Bronchial epithelial cell (primary cell): Measurements from ENCODE around the gene PDZD4. TPM values are rescaled to one million over a fixed set of nuclear protein-coding genes. Genes with fewer than 3 reads are reported as not detected.

Experiments used
- DNase-seq: peaks from one replicate; pipeline ENCODE4 v3.0.0-alpha.2; 2010; ENCODE audit warnings: low read depth
- FAIRE-seq: peaks from 2 replicates; lab custom pipeline; 2011; peaks lifted over from hg19 to GRCh38; lab: Jason Lieb, UNC
- H3K27me3 ChIP-seq: 2 replicates; pipeline ENCODE4 v1.5.1; 2011; ENCODE audit warnings: low read length; ENCODE audit not compliant: control insufficient read depth, insufficient read depth
- H3K36me3 ChIP-seq: 2 replicates; pipeline ENCODE4 v1.5.1; 2011; ENCODE audit warnings: low read length; ENCODE audit not compliant: control insufficient read depth, insufficient read depth
- H3K4me3 ChIP-seq: 2 replicates; pipeline ENCODE4 v1.5.1; 2011; ENCODE audit warnings: mild to moderate bottlenecking, low read depth, low read length, control low read depth
- total RNA-seq: library from RNA; depleted of rRNA; stranded (reverse); fragments of >200 nt; gene quantifications from 2 replicates; pipeline ENCODE4 v1.2.1, GENCODE V29; 2014
- TF ChIP-seq, protein P1 (sequence below): IDR thresholded peaks from 2 replicates; pipeline ENCODE4 v1.5.1; 2011; ENCODE audit warnings: mild to moderate bottlenecking, moderate library complexity, low read length, control low read depth, inconsistent platforms; ENCODE audit not compliant: insufficient read depth, severe bottlenecking

PDZD4 gene
- total RNA-seq, 1 donor from 2014 or later, result under 0.01 TPM

DNA sequence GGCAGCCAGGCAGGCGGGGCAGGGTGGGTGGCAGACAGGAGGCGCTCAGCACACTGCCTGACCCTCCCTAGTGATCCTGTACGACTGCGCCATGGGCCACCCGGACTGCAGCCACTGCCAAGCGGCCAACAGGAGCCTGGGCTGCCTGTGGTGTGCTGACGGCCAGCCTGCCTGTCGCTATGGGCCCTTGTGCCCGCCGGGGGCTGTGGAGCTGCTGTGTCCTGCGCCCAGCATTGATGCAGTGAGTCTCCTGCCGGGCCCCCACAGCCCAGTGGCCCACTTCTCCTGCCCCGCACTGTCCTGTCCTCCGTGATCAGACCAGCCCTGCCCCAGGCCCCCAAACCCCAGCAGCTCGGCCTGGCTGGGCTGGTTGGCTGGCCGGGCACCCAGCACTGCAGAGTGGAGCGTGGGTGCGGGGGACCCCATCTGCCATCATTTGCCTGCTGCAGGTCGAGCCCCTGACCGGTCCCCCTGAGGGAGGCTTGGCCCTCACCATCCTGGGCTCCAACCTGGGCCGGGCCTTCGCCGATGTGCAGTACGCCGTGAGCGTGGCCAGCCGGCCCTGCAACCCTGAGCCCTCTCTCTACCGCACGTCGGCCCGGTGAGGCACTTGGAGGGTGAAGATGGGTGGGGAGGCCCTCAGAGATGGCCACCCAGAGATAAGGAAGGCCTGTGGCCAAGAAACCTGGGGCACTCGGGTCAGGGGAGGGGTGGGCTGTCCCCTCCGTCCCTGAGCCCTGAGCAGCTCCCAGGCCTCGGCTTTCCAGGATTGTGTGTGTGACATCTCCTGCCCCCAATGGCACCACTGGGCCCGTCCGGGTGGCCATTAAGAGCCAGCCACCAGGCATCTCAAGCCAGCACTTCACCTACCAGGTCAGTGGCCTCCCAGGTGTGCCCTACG, 58.7 kb downstream of the PDZD4 start:
- H3K27me3 ChIP-seq, result no peaks in the 10 kb centered on the region
- DNase-seq, result no peak
- TF ChIP-seq, protein P1, sequence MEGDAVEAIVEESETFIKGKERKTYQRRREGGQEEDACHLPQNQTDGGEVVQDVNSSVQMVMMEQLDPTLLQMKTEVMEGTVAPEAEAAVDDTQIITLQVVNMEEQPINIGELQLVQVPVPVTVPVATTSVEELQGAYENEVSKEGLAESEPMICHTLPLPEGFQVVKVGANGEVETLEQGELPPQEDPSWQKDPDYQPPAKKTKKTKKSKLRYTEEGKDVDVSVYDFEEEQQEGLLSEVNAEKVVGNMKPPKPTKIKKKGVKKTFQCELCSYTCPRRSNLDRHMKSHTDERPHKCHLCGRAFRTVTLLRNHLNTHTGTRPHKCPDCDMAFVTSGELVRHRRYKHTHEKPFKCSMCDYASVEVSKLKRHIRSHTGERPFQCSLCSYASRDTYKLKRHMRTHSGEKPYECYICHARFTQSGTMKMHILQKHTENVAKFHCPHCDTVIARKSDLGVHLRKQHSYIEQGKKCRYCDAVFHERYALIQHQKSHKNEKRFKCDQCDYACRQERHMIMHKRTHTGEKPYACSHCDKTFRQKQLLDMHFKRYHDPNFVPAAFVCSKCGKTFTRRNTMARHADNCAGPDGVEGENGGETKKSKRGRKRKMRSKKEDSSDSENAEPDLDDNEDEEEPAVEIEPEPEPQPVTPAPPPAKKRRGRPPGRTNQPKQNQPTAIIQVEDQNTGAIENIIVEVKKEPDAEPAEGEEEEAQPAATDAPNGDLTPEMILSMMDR, result no peak
- no peak for FAIRE-seq
- H3K4me3 ChIP-seq, result no peak overlapping the region
- peaks cover 12% of the 10 kb centered on the region for H3K36me3 ChIP-seq

DNA sequence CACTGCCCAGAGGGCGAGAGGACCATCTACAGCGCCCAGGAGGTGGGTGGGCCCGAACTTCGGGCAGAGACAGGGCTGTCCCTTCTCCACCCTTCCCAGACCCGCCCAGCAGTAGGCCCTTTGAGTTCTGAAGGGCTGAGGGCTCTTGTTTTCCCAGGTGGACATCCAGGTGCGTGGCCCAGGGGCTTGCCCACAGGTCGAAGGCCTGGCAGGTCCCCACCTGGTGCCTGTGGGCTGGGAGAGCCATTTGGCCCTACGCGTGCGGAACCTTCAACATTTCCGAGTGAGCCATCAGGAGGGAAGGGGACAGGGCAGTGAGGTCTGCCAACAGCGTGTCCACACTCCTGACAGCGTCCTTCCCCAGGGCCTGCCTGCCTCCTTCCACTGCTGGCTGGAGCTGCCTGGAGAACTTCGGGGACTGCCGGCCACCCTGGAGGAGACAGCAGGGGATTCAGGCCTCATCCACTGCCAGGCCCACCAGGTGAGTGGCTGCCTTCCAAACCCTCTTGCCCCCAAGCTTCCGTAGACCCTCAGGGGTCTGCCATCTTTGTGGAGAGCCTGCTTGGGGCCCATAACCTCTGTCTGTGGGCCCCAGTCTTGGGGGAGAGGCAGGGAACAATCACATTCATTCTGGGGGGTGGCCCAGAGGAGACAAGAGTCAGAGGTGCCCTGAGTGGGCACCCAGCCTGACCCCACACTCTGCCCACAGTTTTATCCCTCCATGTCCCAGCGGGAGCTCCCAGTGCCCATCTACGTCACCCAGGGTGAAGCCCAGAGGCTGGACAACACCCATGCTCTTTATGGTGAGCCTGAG, 59.5 kb downstream of the PDZD4 start:
- FAIRE-seq (no peak), DNase-seq (no peak)
- TF ChIP-seq, protein P1, result no peak
- no peak overlapping the region for H3K4me3 ChIP-seq
- no peaks in the 10 kb centered on the region for H3K27me3 ChIP-seq
- H3K36me3 ChIP-seq, result peaks cover 12% of the 10 kb centered on the region

DNA sequence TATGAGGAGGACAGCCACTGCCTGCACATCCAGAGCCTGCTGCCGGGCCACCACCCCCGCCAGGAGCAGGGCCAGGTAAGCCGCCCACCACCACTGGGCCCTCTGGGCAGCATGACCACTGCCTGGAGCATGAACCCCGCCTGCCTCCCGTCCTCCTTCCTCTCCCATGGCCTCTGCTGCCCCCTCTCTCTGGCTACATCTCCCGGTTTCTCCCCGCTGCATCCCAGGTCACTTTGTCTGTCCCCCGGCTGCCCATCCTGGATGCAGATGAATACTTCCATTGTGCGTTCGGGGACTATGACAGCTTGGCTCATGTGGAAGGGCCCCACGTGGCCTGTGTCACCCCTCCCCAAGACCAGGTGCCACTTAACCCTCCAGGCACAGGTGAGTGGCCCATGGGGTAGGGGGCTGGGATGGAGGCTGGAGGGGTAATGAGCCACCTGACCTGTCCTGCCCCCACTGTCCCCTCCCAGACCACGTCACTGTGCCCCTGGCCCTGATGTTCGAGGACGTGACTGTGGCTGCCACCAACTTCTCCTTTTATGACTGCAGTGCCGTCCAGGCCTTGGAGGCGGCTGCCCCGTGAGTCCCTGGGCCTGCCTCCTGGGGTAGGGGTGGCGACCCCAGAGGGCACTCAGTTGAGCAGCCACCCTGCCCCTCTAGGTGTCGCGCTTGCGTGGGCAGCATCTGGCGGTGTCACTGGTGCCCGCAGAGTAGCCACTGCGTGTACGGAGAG, 60.3 kb downstream of the PDZD4 start:
- H3K36me3 ChIP-seq, result peaks cover 12% of the 10 kb centered on the region
- no peak for DNase-seq
- H3K27me3 ChIP-seq, result no peaks in the 10 kb centered on the region
- FAIRE-seq, result no peak
- TF ChIP-seq, protein P1, result no peak
- H3K4me3 ChIP-seq, result no peak overlapping the region

DNA sequence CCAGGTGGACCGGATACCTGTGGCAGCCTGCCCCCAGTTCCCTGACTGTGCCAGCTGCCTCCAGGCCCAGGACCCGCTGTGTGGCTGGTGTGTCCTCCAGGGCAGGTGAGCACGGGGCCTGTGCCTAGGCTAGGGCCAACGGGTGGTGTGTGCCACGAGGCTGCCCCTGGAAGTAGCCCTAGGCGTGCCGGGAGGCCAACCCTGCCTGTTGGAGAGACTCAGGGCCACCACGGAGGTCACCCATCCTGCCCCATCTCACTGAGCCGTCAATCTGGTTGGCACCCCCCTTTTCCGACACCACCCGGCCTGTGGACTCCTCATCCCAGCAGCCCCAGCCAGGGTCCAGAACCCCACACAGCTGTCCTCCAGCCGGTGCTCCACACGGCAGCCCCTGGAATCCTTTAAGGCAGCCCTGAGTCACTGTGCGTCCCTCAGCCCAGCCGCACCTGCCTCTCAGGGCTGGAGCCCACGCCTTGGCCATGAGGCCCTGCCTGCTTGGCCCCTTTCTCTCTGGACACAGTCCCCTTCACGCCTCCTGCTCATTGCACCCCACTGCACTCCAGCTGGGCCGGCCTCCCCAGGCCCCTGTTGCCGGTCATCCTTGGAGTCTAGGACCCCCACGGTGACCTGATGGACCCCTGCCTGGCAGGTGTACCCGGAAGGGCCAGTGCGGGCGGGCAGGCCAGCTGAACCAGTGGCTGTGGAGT, 61.0 kb downstream of the PDZD4 start:
- no peaks in the 10 kb centered on the region for H3K27me3 ChIP-seq

More for the DNA sequence above, 61.0 kb downstream of the PDZD4 start:
- FAIRE-seq, result no peak
- TF ChIP-seq, protein P1, result no peak
- DNase-seq, result no peak
- Histone ChIP-seq H3K36me3 (peaks cover 11% of the 10 kb centered on the region), H3K4me3 (no peak overlapping the region)
